Upper lobe of left lung (tissue), 6 donors: ENCODE measurements around the gene BDKRB1. TPM values are rescaled to one million over a fixed set of nuclear protein-coding genes. Genes with fewer than 3 reads are reported as not detected.

Experiments
- ATAC-seq, 2 donors: fragments of 200-7000 bp; cut with Tn5 transposase; one replicate each; pipeline ENCODE4 v1.9.1; 2022; ENCODE audit warnings: mild to moderate bottlenecking in 2 of 2, moderate library complexity in 2 of 2; ENCODE audit not compliant: low FRiP score in 2 of 2
- DNase-seq, 2 donors: peaks; one replicate each; pipeline ENCODE4 v3.0.0-alpha.2; 2019 to 2020
- H3K27ac ChIP-seq, 4 donors: fragments of 200-600 bp; sonication (generic); one replicate each; pipeline ENCODE4 v1.5.1; 2016 to 2019
- H3K27me3 ChIP-seq, 4 donors: fragments of 200-600 bp; sonication (generic); one replicate each; pipeline ENCODE4 v1.5.1; 2017 to 2019
- H3K36me3 ChIP-seq, 4 donors: fragments of 200-600 bp; sonication (generic); one replicate each; pipeline ENCODE4 v1.5.1; 2016 to 2019
- H3K4me1 ChIP-seq, 4 donors: fragments of 200-600 bp; sonication (generic); one replicate each; pipeline ENCODE4 v1.5.1; 2018 to 2019
- H3K4me3 ChIP-seq, 4 donors: fragments of 200-600 bp; sonication (generic); one replicate each; pipeline ENCODE4 v1.5.1; 2017 to 2019; ENCODE audit warnings: mild to moderate bottlenecking in 2 of 4, moderate library complexity in 1 of 4
- H3K9me3 ChIP-seq, 4 donors: fragments of 200-600 bp; sonication (generic); one replicate each; pipeline ENCODE4 v1.5.1; 2018 to 2019
- CTCF ChIP-seq, 6 experiments: fragments of 450-650 bp in 4 of 6; fragments of 200-600 bp in 2 of 6; sonication (generic) in 2 of 6; IDR thresholded peaks; one replicate each; pipeline ENCODE4 v1.5.1; 2016 to 2019; ENCODE audit warnings: antibody characterized with exemption in 6 of 6
- EP300 ChIP-seq, 4 donors: sonication (generic); formaldehyde crosslinking; IDR thresholded peaks; one replicate each; pipeline ENCODE4 v1.5.1; 2017; ENCODE audit warnings: antibody characterized with exemption in 4 of 4, control low read depth in 2 of 4
- POLR2A ChIP-seq, 4 donors: fragments of 450-650 bp; IDR thresholded peaks; one replicate each; pipeline ENCODE4 v1.5.1; 2016 to 2017; ENCODE audit warnings: antibody characterized with exemption in 4 of 4, mild to moderate bottlenecking in 2 of 4
- POLR2AphosphoS5 ChIP-seq, 2 donors: sonication (generic); formaldehyde crosslinking; IDR thresholded peaks; one replicate each; pipeline ENCODE4 v1.5.1; 2017; ENCODE audit warnings: antibody characterized with exemption in 2 of 2
- WGBS, 2 donors: methylation state at CpG; one replicate each; pipeline ENCODE4 v1.1.5; 2017 to 2018; 5-methylcytosine and 5-hydroxymethylcytosine counted together
- total RNA-seq, 6 donors: library from RNA; depleted of rRNA in 4 of 6; stranded (reverse); fragments of >200 nt in 4 of 6; gene quantifications; one replicate each; pipeline versions ENCODE4 v1.1.0 to v1.2.1, GENCODE V29; 2016 to 2021
- donor health status: DM: no; HTN: no; CAD: no; lungs with moderate emphysema.
- donor health status: DM: no; HTN: yes; CAD: no; lungs with severe emphysema.

Gene BDKRB1
- total RNA-seq, 6 donors from 2014 or later: 0.24 to 0.46 (median 0.31) TPM; not detected in 3

- no peak for TF ChIP-seq POLR2A (IDR thresholded peaks at IDR 0.05)
- no peak for TF ChIP-seq POLR2AphosphoS5 (IDR thresholded peaks at IDR 0.05)
- no peak for TF ChIP-seq CTCF (IDR thresholded peaks at IDR 0.05)
- no peak for TF ChIP-seq EP300 (IDR thresholded peaks at IDR 0.05)
These were observed 25.5 kb downstream of the BDKRB1 start for GRCh38 chr14:96281486-96281885.

GRCh38 chr14:96284008-96284407, 28.0 kb downstream of the BDKRB1 start:
- H3K27me3 ChIP-seq: no peaks in the 10 kb centered on the region
- H3K4me3 ChIP-seq: no peak overlapping the region
- H3K36me3 ChIP-seq: peaks cover 12 to 48% (median 21%) of the 10 kb centered on the region in 4 donors
- TF ChIP-seq POLR2AphosphoS5 (IDR thresholded peaks at IDR 0.05) (no peak), EP300 (IDR thresholded peaks at IDR 0.05) (no peak), CTCF (IDR thresholded peaks at IDR 0.05) (no peak), POLR2A (IDR thresholded peaks at IDR 0.05) (no peak)
- H3K4me1 ChIP-seq: no peaks in the 10 kb centered on the region
- WGBS, 2 donors: 93 to 95% methylated on average over 9 of the region's 9 CpGs
- no peak overlapping the region for H3K27ac ChIP-seq
- no peak for DNase-seq
- ATAC-seq: no peak
- H3K9me3 ChIP-seq: no peaks in the 10 kb centered on the region

More at GRCh38 chr14:96281486-96281885, 25.5 kb downstream of the BDKRB1 start:
- Histone ChIP-seq H3K9me3 (peaks cover 5 to 11% (median 8%) of the 10 kb centered on the region in 4 donors), H3K27me3 (no peaks in the 10 kb centered on the region), H3K36me3 (peaks cover 4 to 29% (median 15%) of the 10 kb centered on the region in 4 donors), H3K4me3 (no peak overlapping the region), H3K4me1 (no peaks in the 10 kb centered on the region), H3K27ac (no peak overlapping the region)
- no peak for DNase-seq
- ATAC-seq: no peak
- WGBS, 2 donors: 42 to 53% methylated on average over 4 of the region's 4 CpGs

GRCh38 chr14:96284430-96284829, 28.4 kb downstream of the BDKRB1 start:
- TF ChIP-seq POLR2A (IDR thresholded peaks at IDR 0.05) (no peak), EP300 (IDR thresholded peaks at IDR 0.05) (no peak), CTCF (IDR thresholded peaks at IDR 0.05) (no peak), POLR2AphosphoS5 (IDR thresholded peaks at IDR 0.05) (no peak)
- H3K9me3 ChIP-seq: no peaks in the 10 kb centered on the region
- no peak overlapping the region for H3K27ac ChIP-seq
- H3K4me1 ChIP-seq: no peaks in the 10 kb centered on the region
- ATAC-seq (no peak), DNase-seq (no peak)
- H3K27me3 ChIP-seq: no peaks in the 10 kb centered on the region
- WGBS, 2 donors: 50 to 60% methylated on average over 1 of the region's 1 CpG
- H3K36me3 ChIP-seq: peaks cover 16 to 52% (median 25%) of the 10 kb centered on the region in 4 donors
- no peak overlapping the region for H3K4me3 ChIP-seq

GRCh38 chr14:96285667-96286066, 29.7 kb downstream of the BDKRB1 start:
- ATAC-seq: no peak
- no peaks in the 10 kb centered on the region for H3K27me3 ChIP-seq
- no peak for TF ChIP-seq POLR2A (IDR thresholded peaks at IDR 0.05)
- TF ChIP-seq POLR2AphosphoS5 (IDR thresholded peaks at IDR 0.05): peak in 1 of 2 donors; percentile 13
- no peak for TF ChIP-seq EP300 (IDR thresholded peaks at IDR 0.05)
- no peak for TF ChIP-seq CTCF (IDR thresholded peaks at IDR 0.05)
- H3K9me3 ChIP-seq: no peaks in the 10 kb centered on the region
- DNase-seq: peak in 1 of 2 donors; percentile 35
- peaks cover 28 to 65% (median 38%) of the 10 kb centered on the region in 4 donors for H3K36me3 ChIP-seq
- no peak overlapping the region for H3K4me3 ChIP-seq
- no peaks in the 10 kb centered on the region for H3K4me1 ChIP-seq
- no peak overlapping the region for H3K27ac ChIP-seq
- WGBS, 2 donors: 67 to 74% methylated on average over 17 of the region's 17 CpGs

- Histone ChIP-seq H3K4me1 (no peaks in the 10 kb centered on the region), H3K36me3 (peaks cover 33 to 70% (median 43%) of the 10 kb centered on the region in 4 donors), H3K27me3 (no peaks in the 10 kb centered on the region), H3K9me3 (no peaks in the 10 kb centered on the region), H3K27ac (no peak overlapping the region), H3K4me3 (no peak overlapping the region)
- TF ChIP-seq EP300 (IDR thresholded peaks at IDR 0.05) (no peak), POLR2A (IDR thresholded peaks at IDR 0.05) (no peak), POLR2AphosphoS5 (IDR thresholded peaks at IDR 0.05) (no peak), CTCF (IDR thresholded peaks at IDR 0.05) (no peak)
- ATAC-seq (no peak), DNase-seq (no peak)
- 89 to 97% methylated on average over 1 of the region's 1 CpG for WGBS, 2 donors
These were observed 30.2 kb downstream of the BDKRB1 start for GRCh38 chr14:96286251-96286650.
